ENCODE results near the gene ATF7.

ATF7 gene

DNA sequence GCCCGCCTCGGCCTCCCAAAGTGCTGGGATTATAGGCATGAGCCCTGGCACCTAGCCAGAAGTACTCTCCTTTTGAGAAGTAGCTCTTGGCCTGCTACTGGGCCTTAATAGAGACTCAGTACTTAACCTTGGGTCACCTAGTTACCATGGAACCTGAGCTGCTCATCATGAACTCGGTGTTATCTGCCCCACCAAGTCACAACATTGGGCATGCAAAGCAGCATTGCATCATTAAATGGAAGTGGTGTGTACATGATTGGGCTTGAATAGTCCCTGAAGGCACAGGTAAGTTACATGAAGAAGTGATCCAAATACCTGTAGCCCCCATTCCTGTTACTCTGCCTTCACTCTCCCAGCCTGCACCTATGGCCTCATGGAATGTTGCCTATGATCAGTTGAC, 18.0 kb upstream of the ATF7 start:
- no peaks in the 10 kb centered on the region for H3K9me3 ChIP-seq (replicated peaks in 1 of 2; ENCODE audit: control insufficient read depth in 2 of 2, insufficient read depth in 1 of 2, low read depth in 1 of 2, low read length in 2 of 2)
- no peak overlapping the region for H2AFZ ChIP-seq (ENCODE audit: low read length)
- H3K36me3 ChIP-seq (replicated peaks in 1 of 2; ENCODE audit: control insufficient read depth in 2 of 2, insufficient read depth in 2 of 2, low read length in 2 of 2) = no peaks in the 10 kb centered on the region
- no CpG with 5 or more reads among the region's 3 CpGs for WGBS, 2 donors (ENCODE audit: extremely low coverage in 2 of 2, insufficient read length in 2 of 2, insufficient replicate concordance in 1 of 2)
- H2AK5ac ChIP-seq (ENCODE audit: low read depth, low read length) = no peak overlapping the region
- H3K14ac ChIP-seq (ENCODE audit: low read length) = no peak overlapping the region
- H3K4ac ChIP-seq (ENCODE audit: low read length) = no peak overlapping the region
- DNase-seq (ENCODE audit: low spot score) = no peak
- no peak overlapping the region for H2BK15ac ChIP-seq (ENCODE audit: low read length)
- H3K79me1 ChIP-seq (ENCODE audit: low read depth, low read length) = no peaks in the 10 kb centered on the region
- peaks cover 0 to 1% of the 10 kb centered on the region in 2 donors for H3K4me1 ChIP-seq (ENCODE audit: control insufficient read depth in 2 of 2, insufficient read depth in 1 of 2, low read depth in 1 of 2, low read length in 2 of 2)
- H3K27me3 ChIP-seq (ENCODE audit: control insufficient read depth in 3 of 3, insufficient read depth in 3 of 3, low read depth in 1 of 3, low read length in 3 of 3) = no peaks in the 10 kb centered on the region
- H3K23ac ChIP-seq (ENCODE audit: low read depth, low read length, poor library complexity) = no peak overlapping the region
- H4K8ac ChIP-seq (ENCODE audit: low read depth, low read length) = peak overlapping the region; percentile 48
- peak overlapping the region; percentile 49 for H2BK12ac ChIP-seq (ENCODE audit: low read length)
- H3K18ac ChIP-seq (ENCODE audit: low read length) = no peak overlapping the region
- no peak overlapping the region for H3K9ac ChIP-seq (ENCODE audit: low read depth, low read length, poor library complexity)
- no peak overlapping the region for H3K4me2 ChIP-seq (ENCODE audit: insufficient read depth, low read length, poor library complexity, severe bottlenecking)
- no peak overlapping the region for H3K4me3 ChIP-seq (ENCODE audit: low read length in 2 of 2)
- H2BK120ac ChIP-seq (ENCODE audit: low read depth, low read length) = no peak overlapping the region
- H4K91ac ChIP-seq (ENCODE audit: low read depth, low read length, poor library complexity) = no peak overlapping the region
- no peak overlapping the region for H3K27ac ChIP-seq (replicated peaks; ENCODE audit: low read length)
- H2BK5ac ChIP-seq (ENCODE audit: low read length) = no peak overlapping the region

DNA sequence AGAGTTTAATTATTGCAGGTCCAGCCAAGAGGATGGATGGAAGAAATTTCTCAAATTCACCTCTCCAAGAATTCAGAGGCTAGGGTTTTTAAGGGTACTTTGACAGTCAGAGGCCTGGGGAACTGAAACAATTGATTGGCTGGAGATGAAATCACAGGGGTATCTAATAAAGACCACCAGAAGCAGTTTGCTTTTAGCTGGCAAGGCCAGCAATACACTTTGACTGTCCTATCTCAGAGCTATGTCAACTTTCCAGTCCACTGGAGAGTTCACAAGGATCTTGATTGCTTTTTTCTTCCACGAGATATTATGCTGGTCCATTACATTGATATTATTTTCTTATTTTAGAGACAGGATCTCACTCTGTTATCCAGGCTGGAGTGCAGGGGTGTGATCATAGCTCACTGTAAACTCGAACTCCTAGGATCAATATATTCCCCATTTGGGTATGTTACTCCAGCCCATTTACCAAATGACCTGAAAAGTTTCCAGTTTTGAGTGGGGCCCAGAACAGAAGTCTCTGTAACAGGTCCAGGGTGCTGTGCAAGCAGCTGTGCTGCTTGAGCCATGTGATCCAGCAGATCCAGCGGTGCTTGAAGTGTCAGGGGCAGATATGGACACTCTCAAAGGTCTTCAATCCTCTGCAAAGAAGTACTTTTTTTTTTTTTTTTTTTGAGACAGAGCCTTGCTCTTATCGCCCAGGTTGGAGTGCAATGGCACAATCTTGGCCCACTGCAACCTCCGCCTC, 17.2 kb upstream of the ATF7 start:
- Histone ChIP-seq H3K36me3 (replicated peaks in 1 of 2; ENCODE audit: control insufficient read depth in 2 of 2, insufficient read depth in 2 of 2, low read length in 2 of 2) (no peaks in the 10 kb centered on the region), H2BK12ac (ENCODE audit: low read length) (no peak overlapping the region), H3K14ac (ENCODE audit: low read length) (no peak overlapping the region), H3K79me1 (ENCODE audit: low read depth, low read length) (no peaks in the 10 kb centered on the region), H2AFZ (ENCODE audit: low read length) (no peak overlapping the region), H3K4me1 (ENCODE audit: control insufficient read depth in 2 of 2, insufficient read depth in 1 of 2, low read depth in 1 of 2, low read length in 2 of 2) (peaks cover 0 to 1% of the 10 kb centered on the region in 2 donors), H3K27ac (replicated peaks; ENCODE audit: low read length) (no peak overlapping the region), H3K27me3 (ENCODE audit: control insufficient read depth in 3 of 3, insufficient read depth in 3 of 3, low read depth in 1 of 3, low read length in 3 of 3) (no peaks in the 10 kb centered on the region), H3K9me3 (replicated peaks in 1 of 2; ENCODE audit: control insufficient read depth in 2 of 2, insufficient read depth in 1 of 2, low read depth in 1 of 2, low read length in 2 of 2) (no peaks in the 10 kb centered on the region), H3K4ac (ENCODE audit: low read length) (no peak overlapping the region), H3K18ac (ENCODE audit: low read length) (no peak overlapping the region), H4K8ac (ENCODE audit: low read depth, low read length) (no peak overlapping the region), H2BK15ac (ENCODE audit: low read length) (no peak overlapping the region), H3K23ac (ENCODE audit: low read depth, low read length, poor library complexity) (no peak overlapping the region), H2AK5ac (ENCODE audit: low read depth, low read length) (no peak overlapping the region), H3K4me3 (ENCODE audit: low read length in 2 of 2) (no peak overlapping the region), H2BK5ac (ENCODE audit: low read length) (no peak overlapping the region), H2BK120ac (ENCODE audit: low read depth, low read length) (no peak overlapping the region), H4K91ac (ENCODE audit: low read depth, low read length, poor library complexity) (no peak overlapping the region), H3K9ac (ENCODE audit: low read depth, low read length, poor library complexity) (no peak overlapping the region), H3K4me2 (ENCODE audit: insufficient read depth, low read length, poor library complexity, severe bottlenecking) (no peak overlapping the region)
- WGBS, 2 donors (ENCODE audit: extremely low coverage in 2 of 2, insufficient read length in 2 of 2, insufficient replicate concordance in 1 of 2) = no CpG with 5 or more reads among the region's 5 CpGs
- no peak for DNase-seq (ENCODE audit: low spot score)

DNA sequence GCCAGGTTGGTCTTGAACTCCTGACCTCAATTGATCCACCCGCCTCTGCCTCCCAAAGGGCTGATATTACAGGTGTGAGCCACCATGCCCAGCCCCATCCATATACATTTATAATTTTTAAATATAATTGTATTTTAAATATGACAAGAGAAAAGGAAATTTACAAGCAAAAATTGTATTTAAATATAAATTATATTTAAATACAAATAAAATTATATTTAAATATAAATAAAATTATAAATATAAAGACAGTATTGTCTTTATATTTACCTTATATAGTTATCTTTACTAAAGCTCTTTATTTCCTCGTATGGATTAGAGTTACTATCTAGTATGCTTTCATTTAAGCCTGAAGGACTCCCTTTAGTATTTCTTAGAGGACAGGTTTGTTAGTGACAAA, 11.9 kb upstream of the ATF7 start:
- no peaks in the 10 kb centered on the region for H3K79me1 ChIP-seq (ENCODE audit: low read depth, low read length)
- H3K9ac ChIP-seq (ENCODE audit: low read depth, low read length, poor library complexity) = no peak overlapping the region
- no peak overlapping the region for H4K91ac ChIP-seq (ENCODE audit: low read depth, low read length, poor library complexity)
- H2BK5ac ChIP-seq (ENCODE audit: low read length) = no peak overlapping the region
- DNase-seq (ENCODE audit: low spot score) = no peak
- H3K14ac ChIP-seq (ENCODE audit: low read length) = no peak overlapping the region
- H3K18ac ChIP-seq (ENCODE audit: low read length) = no peak overlapping the region
- no peak overlapping the region for H2BK15ac ChIP-seq (ENCODE audit: low read length)
- no peak overlapping the region for H3K23ac ChIP-seq (ENCODE audit: low read depth, low read length, poor library complexity)
- H2BK120ac ChIP-seq (ENCODE audit: low read depth, low read length) = no peak overlapping the region
- WGBS, 2 donors (ENCODE audit: extremely low coverage in 2 of 2, insufficient read length in 2 of 2, insufficient replicate concordance in 1 of 2) = no CpG with 5 or more reads among the region's 2 CpGs
- H2AK5ac ChIP-seq (ENCODE audit: low read depth, low read length) = no peak overlapping the region
- H3K27ac ChIP-seq (replicated peaks; ENCODE audit: low read length) = no peak overlapping the region
- no peak overlapping the region for H2BK12ac ChIP-seq (ENCODE audit: low read length)
- no peak overlapping the region for H4K8ac ChIP-seq (ENCODE audit: low read depth, low read length)
- no peaks in the 10 kb centered on the region for H3K27me3 ChIP-seq (ENCODE audit: control insufficient read depth in 3 of 3, insufficient read depth in 3 of 3, low read depth in 1 of 3, low read length in 3 of 3)
- no peaks in the 10 kb centered on the region for H3K4me1 ChIP-seq (ENCODE audit: control insufficient read depth in 2 of 2, insufficient read depth in 1 of 2, low read depth in 1 of 2, low read length in 2 of 2)
- no peaks in the 10 kb centered on the region for H3K36me3 ChIP-seq (replicated peaks in 1 of 2; ENCODE audit: control insufficient read depth in 2 of 2, insufficient read depth in 2 of 2, low read length in 2 of 2)
- no peak overlapping the region for H3K4me3 ChIP-seq (ENCODE audit: low read length in 2 of 2)
- H2AFZ ChIP-seq (ENCODE audit: low read length) = no peak overlapping the region
- no peaks in the 10 kb centered on the region for H3K9me3 ChIP-seq (replicated peaks in 1 of 2; ENCODE audit: control insufficient read depth in 2 of 2, insufficient read depth in 1 of 2, low read depth in 1 of 2, low read length in 2 of 2)
- H3K4ac ChIP-seq (ENCODE audit: low read length) = no peak overlapping the region
- H3K4me2 ChIP-seq (ENCODE audit: insufficient read depth, low read length, poor library complexity, severe bottlenecking) = no peak overlapping the region

DNA sequence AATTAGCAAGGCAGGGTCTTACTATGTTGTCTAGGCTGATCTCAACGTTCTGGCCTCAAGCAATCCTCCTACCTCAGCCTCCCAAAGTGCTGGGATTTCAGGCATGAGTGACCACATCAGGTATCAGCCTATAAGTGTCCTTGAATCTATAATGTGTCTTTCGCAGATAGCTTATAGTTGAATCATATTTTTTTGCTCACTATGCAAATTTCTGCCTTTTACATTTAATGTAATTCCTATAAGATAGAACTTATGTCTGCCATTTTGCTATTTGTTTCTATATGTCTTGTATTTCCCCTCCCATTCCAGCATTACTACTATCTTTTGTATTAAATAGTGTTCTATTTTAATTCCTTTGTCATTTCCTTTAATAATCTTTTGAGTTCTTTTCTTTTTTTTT, 10.5 kb upstream of the ATF7 start:
- H4K91ac ChIP-seq (ENCODE audit: low read depth, low read length, poor library complexity) = no peak overlapping the region
- H3K4me3 ChIP-seq (ENCODE audit: low read length in 2 of 2) = no peak overlapping the region
- no peak overlapping the region for H3K18ac ChIP-seq (ENCODE audit: low read length)
- H3K4me1 ChIP-seq (ENCODE audit: control insufficient read depth in 2 of 2, insufficient read depth in 1 of 2, low read depth in 1 of 2, low read length in 2 of 2) = no peaks in the 10 kb centered on the region
- H2BK5ac ChIP-seq (ENCODE audit: low read length) = no peak overlapping the region
- H2BK15ac ChIP-seq (ENCODE audit: low read length) = no peak overlapping the region
- no peaks in the 10 kb centered on the region for H3K9me3 ChIP-seq (replicated peaks in 1 of 2; ENCODE audit: control insufficient read depth in 2 of 2, insufficient read depth in 1 of 2, low read depth in 1 of 2, low read length in 2 of 2)
- no peak overlapping the region for H4K8ac ChIP-seq (ENCODE audit: low read depth, low read length)
- H3K23ac ChIP-seq (ENCODE audit: low read depth, low read length, poor library complexity) = no peak overlapping the region
- no CpG with 5 or more reads among the region's 2 CpGs for WGBS, 2 donors (ENCODE audit: extremely low coverage in 2 of 2, insufficient read length in 2 of 2, insufficient replicate concordance in 1 of 2)
- no peak overlapping the region for H3K27ac ChIP-seq (replicated peaks; ENCODE audit: low read length)
- no peak overlapping the region for H2AK5ac ChIP-seq (ENCODE audit: low read depth, low read length)
- H3K79me1 ChIP-seq (ENCODE audit: low read depth, low read length) = no peaks in the 10 kb centered on the region
- H3K9ac ChIP-seq (ENCODE audit: low read depth, low read length, poor library complexity) = no peak overlapping the region
- no peak overlapping the region for H3K4ac ChIP-seq (ENCODE audit: low read length)
- H3K36me3 ChIP-seq (replicated peaks in 1 of 2; ENCODE audit: control insufficient read depth in 2 of 2, insufficient read depth in 2 of 2, low read length in 2 of 2) = no peaks in the 10 kb centered on the region
- no peak overlapping the region for H2AFZ ChIP-seq (ENCODE audit: low read length)
- no peak overlapping the region for H3K14ac ChIP-seq (ENCODE audit: low read length)
- H3K4me2 ChIP-seq (ENCODE audit: insufficient read depth, low read length, poor library complexity, severe bottlenecking) = no peak overlapping the region
- no peaks in the 10 kb centered on the region for H3K27me3 ChIP-seq (ENCODE audit: control insufficient read depth in 3 of 3, insufficient read depth in 3 of 3, low read depth in 1 of 3, low read length in 3 of 3)
- H2BK120ac ChIP-seq (ENCODE audit: low read depth, low read length) = no peak overlapping the region
- H2BK12ac ChIP-seq (ENCODE audit: low read length) = no peak overlapping the region
- no peak for DNase-seq (ENCODE audit: low spot score)
